GM10847 (cell line): ENCODE measurements around the gene GINS3.

Experiments used
- POLR2A ChIP-seq: IDR thresholded peaks from 2 replicates; pipeline ENCODE4 v1.6.1; 2011; ENCODE audit not compliant: insufficient read length; ENCODE audit errors: extremely low read depth

Gene GINS3

DNA sequence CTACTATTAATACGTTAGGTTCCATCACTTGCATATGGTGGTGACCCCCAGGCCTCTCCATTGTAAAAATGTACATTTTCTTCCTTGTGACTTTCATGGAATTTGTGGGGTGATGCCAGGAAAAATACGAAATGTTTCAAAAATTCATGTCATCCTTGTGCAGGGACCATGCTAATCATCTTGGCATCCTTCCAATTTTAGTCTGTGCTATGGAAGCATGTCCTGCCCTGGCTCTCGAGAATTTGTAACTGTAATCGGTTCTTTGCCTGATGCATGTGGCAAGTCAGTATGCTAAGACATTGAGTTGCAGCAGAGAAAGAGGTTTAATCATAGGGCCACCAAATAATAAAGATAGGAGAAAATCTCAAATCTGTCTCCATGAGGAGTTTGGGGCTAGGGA lies 14.3 kb upstream of the GINS3 start:
- TF ChIP-seq POLR2A: no peak

DNA sequence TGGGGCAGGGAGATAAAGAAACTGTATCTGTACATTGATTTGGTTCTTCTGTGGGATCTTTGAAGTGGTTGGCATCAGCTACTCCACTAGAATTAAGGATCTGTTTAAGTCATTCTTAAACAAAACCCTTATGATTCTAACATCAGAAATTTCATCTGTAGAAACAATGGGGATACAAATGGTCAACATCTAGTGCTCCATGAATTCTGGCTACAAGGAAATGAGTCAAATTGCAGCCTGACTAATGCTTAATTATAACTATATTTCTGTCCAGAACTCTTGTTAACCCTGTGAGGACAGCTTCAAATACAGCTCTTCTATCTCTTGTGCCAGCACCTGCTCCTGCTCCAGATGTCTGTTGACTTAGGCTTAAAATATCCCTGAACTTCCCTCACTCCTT lies 13.9 kb upstream of the GINS3 start:
- TF ChIP-seq POLR2A: no peak

DNA sequence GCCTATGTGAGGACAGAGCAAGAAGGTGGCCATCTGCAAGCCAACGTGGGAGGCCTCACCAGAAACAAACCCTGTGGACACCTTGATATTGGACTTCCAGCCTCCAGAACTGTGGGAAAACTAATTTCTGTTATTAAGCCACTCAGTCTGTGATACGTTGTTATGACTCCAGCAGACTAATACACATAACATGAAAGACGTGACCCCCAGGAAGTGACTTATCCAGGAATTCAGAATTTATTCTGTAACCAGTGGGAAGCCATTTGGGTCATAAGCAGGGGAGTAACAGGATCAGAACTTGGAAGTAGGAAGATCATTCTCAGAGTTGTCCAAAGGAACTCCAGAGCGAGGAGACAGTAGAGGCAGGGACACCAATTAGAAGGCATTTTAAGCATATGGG lies 12.5 kb upstream of the GINS3 start:
- TF ChIP-seq POLR2A: no peak

DNA sequence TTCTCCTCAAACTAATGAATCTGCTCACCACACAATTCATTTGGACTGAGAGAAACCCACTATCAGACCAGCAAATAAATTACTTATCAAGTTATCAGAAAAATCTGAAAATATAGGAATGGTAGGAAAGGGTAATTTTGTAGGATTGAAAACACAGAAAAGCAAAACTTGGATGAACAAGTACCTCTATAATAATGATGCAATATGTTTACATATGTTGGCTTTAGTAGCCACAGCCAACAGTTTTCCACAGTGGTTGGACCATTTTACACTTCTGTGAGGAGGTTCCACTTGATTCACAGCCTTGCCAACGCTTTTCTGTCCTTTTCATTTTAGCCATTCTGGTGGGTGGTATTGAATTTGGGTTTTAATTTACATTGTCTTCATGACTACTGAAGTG lies 10.6 kb upstream of the GINS3 start:
- no peak for TF ChIP-seq POLR2A

DNA sequence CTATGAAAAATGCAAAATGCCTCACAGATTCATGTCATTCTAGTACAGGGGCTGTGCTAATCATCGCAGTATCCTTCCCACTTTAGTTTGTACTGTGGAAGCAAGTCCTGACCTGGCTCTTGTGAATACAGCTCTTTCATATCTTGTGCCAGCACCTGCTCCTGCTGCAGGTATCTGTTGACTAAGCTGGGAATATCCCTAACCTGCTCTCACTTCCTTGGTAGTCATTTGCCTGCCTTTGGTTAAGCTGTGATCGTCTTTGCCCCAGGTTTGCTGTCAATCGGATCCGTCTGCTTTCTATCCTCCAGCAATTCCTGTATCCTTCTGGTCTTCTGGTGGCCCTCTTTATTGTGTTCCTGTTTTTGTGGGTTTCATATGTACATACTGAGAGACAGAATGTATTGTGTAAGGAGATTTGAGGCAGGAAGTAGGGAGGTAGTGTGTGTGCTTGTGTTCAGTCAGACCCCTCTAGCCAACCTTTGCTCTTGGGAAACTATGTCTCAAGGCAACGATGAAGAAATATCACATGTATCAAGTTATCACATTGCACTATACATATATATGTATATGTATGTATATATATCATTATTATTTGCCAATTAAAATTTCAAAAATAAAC lies 7.7 kb upstream of the GINS3 start:
- TF ChIP-seq POLR2A: no peak

DNA sequence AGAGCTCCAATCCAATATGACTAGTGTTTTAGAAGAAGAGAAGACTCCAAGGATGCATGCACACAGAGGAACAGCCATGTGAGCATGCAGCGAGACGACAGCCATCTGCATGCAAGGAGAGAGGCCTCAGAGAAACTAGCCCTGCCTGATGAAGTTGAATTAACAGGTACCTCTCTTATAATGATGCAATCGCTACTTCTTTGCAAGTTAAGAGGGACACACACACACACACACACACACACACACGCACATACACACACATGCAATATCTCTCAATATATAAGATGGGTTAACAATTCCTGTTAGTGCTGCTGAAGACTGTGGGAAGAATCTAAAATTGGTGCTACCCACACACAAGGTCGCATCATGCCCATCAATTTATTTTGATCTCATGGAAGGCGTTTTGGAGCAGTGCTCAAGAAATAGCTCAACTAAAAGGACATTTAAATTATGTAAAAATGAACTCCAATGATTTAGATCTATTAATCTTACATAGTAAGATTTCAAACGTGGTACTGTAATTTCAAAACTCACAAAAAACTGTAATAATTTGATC lies 7.0 kb upstream of the GINS3 start:
- no peak for TF ChIP-seq POLR2A

DNA sequence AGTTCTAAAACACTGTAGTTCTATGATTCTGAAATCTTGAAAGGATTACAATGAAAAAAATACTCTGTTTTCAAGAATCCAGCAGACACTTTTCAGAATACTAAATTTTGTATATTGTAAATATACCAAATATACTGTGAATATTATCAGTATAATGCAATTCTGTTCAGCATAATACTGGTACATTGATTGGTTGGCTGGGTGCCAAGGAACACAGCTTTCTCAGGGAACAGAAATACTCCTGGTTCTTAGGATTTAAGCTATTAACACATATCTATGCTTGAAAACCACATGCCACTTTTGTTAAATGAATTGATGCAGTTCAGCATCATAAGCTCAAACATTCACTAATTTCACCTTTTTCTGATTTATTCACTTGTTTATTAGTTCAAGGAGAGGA lies 2.5 kb upstream of the GINS3 start:
- no peak for TF ChIP-seq POLR2A

DNA sequence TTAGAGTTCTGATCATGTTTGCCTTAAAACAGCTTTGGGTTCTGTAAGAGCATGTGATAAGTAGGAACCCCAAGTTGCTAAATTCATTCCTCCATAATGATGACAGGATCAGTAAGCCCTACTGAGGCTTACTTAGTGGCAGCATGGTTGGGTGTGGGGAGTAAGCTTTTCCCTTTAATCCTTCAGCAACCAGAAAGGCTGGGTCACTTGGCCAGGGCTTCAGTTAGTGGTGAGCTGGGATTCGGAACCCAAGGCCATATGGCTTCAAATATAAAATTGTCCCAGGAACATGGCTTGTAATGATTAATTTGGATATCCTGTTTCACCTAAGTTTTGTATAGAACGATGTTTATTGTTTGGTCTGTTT lies 850 bp downstream of the GINS3 start:
- TF ChIP-seq POLR2A: no peak

DNA sequence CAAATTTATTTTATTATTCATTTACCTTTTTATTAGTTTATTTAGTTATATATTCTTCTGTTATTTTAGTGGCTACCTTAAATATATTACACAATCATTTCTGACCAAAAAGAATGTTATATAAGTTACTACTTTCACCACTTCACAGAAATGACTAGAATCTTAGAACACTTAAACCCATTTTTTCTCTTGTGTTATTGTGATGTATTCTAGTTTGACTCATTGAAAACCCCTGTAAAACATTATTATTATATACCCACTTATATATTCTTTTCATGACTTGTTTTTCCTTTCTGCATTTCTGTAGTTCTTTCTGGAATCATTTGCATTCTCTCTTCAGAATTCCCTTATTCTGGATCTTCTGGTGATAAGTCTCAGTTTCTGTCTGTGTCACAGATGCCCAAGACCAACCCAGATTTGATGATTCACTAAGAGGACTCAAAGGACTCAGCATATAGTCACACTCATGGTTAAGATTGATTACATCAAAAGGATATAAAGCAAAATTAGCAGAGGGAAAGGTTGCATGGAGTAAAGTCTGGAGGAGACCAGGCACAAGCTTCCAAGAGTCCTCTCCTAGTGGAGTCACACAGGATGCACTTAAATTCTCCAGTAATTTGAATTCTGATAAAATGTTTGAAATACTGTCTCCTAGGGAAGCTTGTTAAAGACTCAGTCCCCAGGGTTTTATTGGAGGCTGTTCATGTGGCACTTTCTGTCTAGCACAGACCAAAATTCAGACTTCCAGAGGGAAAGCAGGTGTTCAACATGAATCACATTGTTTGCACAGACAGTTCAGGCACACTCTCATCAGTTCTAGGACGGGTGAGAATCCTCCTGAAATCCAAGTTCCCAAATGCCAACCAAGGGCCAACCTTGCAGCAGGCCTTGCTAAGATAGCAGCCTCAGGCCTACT lies 7.7 kb downstream of the GINS3 start:
- no peak for TF ChIP-seq POLR2A

DNA sequence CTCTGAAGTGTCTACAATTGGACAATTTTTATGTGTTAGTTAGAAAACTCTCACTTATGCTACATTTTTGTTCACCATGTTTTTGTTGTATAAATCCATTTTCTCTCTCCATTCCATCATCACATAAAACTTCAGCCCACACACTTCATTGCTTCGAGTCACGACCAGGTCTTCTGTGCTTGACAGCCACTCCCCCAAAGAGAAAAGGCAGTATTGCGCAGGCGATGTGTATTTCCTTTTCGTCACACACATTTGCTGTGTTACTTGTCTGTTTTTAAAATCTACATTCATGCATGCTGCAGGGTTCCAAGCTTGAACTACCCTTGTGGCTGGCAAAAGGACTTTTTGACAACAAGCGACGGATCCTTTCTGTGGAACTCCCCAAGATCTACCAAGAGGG lies 10.5 kb downstream of the GINS3 start:
- no peak for TF ChIP-seq POLR2A

DNA sequence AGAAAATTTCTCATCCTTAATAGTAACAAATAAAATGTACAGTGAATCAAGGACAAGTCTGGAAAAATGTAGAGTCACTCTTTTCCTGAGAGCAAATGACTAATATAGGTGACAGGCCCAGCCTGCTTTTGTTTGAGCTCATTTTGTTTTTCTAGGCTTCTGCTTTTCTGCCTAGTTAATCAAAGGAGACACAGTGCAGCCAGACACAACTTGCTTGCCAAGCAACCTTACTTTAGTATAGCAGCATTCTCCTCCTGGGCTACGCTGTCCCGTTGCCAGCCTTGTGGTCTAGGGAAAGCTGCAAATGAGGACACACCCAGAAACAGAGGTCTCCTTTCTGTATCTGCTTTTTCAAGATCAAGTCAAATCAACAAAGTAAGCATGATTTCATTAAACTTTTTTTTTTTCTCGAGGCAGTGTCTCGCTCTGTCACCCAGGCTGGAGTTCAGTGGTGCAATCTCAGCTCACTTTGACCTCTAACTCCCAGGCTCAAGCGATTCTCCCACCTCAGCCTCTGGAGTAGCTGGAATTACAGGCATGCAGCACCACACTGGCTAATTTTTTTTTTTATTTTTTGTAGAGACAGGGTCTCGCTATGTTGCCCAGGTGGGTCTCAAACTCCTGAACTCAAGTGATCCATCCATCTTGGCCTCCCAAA lies 17.2 kb downstream of the GINS3 start:
- TF ChIP-seq POLR2A: no peak

DNA sequence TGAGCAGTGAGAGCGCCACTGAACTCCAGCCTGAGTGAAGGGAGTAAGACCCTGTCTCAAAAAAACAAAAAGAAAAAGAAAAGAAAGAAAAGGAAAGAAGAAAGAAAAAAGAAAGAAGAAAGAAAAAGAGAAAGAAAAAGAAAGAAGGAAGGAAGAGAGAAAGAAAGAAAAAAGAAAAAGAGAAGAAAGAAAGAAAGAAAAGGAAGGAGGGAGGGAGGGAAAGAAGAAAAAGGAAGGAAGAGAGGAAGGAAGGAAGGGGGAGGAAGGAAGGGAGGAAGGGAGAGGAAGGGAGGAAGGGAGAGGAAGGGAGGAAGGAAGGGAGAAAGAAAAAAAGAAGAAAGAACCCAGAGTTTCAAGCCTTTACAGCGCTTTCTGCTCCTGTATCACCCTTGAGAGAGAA lies 19.1 kb downstream of the GINS3 start:
- TF ChIP-seq POLR2A: no peak

DNA sequence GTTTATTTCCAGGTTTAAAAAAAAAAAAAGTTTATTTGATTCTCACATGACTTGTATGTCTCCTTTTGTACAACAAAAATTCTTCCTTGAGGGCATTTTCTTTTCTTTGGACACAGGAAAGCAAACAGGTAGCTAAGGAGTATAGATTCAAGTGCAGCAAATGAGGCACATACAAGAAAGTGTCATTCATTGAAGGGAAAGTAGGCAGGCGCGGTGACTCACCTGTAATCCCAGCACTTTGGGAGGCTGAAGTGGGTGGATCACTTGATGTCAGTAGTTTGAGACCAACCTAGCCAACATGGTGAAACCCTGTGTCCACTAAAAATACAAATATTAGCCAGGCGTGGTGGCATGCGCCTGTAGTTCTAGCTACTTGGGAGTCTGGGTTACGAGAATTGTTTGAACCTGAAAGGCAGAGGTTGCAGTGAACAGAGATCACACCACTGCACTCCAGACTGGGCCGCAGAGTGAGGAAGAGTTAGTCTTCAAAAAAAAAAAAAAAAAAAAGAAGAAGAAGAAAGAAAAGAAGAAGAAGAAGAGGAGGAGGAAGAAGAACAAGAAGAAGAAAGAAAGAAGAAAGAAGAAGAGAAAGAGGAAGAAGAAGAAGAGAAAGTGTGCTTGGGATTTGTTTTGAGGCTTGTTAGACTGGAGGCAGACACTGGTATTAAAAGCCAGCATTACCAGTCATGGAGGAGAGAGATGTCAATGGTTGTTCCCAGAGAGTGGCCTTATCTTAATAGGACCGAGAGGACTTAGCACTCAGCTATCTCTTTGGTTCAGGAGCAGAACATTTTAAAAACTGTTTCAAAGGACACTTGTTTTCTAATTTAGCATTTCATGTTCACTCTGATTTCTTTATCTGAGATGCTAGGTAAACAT lies 19.7 kb downstream of the GINS3 start:
- TF ChIP-seq POLR2A: no peak

DNA sequence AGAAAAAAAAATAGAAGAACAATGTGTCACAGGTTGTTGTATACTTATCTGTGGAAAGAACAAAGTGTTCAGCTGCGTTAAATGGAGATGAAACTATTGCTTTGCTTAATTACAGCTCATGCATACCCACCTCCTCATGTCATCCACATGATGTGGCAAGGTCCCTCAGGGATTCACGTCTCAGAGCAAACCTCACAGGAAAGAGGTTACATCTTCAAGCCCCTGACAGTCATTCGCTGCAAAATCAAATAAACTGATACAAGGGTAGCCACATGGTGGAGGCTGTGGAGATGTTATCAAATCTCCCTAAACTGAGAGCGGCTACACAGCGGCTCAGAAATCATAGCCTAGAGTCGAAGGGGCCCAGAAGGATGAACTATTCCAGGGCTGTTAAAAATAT lies 21.1 kb downstream of the GINS3 start:
- no peak for TF ChIP-seq POLR2A

DNA sequence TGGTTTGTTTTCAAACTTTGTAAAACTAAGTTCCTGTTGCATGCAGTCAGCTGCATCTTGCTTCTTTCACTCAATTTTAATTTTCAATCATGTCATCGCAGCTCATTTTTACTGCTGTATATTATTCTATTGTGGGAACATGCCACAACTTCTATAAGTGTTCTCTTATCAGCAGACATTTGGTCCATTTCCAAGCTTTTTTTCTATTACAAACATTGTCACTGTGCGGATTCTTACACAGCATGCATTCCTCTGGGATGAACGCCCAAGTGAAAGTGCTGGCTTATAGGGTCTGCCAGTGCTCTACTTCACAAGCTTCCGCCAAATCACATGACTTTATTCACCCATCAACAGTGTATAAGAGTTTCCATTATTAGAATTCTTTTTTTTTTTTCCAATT lies 22.7 kb downstream of the GINS3 start:
- no peak for TF ChIP-seq POLR2A
